Lung microvascular endothelial cell (primary cell): Measurements from ENCODE around the gene PRKCB. TPM values are rescaled to one million over a fixed set of nuclear protein-coding genes. Genes with fewer than 3 reads are reported as not detected.
"Not testable (repeated sequence)": the region's sequence is repeated elsewhere in the genome, so short reads cannot be mapped to it uniquely, and the experiment has no call there.

Experiments
- DNase-seq, 2 donors: peaks; one replicate each; pipeline versions ENCODE4 v3.0.0 to v3.0.0-alpha.2; 2010; ENCODE audit warnings: low read depth in 2 of 2
- total RNA-seq: library from RNA; depleted of rRNA; stranded (reverse); fragments of >200 nt; gene quantifications from 2 replicates; pipeline ENCODE4 v1.2.1, GENCODE V29; 2014

PRKCB gene
- total RNA-seq, 1 donor from 2014 or later: not detected

DNA sequence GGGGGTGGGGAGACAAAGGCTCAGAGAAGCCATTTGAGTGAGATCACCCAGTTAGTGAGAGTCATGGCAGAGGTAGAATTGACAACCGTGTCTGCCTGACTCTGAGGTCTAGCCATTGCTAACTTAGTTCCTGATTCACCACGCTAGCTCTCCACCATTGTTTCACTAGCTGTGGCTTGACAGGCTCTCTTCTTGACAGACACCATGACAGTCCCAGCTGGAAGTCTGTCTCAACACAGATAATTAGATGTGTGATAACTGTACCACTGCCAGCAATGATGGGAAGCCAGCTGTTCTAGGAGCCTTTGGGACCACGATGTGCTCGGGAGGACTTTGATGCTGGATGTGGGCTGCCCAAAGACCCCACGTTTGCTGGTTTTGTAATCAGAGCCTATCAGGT is 249.9 kb downstream of the PRKCB start:
- DNase-seq: no peak

DNA sequence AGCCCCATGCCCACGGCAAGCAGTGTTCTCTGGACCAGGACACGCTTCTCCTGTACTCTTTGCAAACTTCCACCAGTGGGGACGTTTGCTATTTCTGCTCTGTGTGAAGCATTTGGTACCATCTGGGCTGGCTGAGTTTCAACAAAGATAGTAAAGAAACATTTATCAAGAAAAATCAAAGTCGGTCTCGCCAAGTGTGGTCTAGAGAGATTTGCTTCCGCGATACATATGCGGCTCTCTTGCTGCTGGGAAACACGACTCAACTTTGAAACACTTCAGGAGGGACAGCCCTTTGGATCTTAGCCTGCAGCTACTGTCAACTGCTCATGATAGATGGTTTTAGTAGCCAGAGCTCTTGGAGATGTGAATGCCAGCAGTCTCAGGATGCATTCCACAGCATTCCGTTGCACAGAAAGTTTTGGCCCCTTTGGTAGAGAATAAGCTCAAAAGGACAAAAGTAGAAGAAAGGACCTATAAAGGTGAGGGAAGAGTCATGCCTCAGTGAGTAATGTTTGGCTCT is 252.2 kb downstream of the PRKCB start:
- DNase-seq: no peak

DNA sequence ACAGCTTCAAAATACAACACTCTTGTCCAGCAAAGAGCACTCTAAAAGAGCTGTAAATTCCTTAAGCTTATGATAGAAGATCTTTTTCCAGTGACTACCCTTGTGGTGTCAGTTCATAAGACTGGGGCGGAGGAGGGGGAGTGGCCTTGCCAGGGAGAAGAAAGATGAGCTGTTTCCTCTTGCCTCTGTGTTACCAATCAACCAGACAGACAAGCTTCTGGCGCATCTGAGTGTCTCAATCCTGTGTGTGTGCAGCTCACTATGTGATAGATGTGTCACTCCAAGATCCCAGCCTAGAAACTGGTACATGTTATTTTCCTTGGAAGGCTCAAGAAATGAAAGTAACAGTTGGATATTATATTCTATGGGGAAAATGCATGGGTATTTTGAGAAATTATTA is 253.0 kb downstream of the PRKCB start:
- no peak for DNase-seq

DNA sequence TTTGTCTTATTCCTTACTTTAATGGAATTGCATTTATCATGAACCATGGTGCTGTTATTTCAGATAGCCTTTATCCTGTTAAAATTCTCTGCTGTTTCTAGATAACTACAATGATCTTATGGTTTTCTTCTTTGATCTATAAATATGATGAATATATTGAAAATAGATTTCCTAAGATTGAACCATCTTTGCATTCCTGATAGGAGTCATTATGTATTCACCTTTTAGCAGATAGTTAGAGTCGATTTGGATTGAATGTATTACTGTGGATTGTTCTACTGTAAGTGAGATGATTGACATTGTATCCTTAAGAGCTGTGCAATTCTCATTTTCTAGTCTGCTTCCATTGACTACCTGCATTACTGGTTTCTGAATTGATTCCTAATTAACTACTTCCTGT is 255.3 kb downstream of the PRKCB start:
- no peak for DNase-seq

DNA sequence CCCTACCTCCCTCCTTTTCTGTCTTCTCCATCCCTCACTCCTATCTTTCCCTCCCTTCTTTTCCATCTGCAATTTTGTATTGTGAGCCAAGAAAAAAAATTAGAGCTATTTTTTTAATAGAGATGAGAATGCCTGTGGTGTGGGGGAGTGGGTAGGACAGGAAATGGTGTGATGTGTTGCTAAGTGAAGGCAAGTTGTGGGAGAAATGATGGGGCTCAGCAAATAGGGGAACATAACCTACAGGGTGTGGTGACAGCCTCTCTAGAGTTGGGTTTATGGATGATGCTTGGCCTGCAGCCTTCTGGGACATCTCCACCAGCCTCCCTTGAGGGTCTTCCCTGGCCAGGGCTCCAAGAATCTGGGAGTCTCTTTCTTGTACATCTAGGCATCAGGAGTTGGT is 257.3 kb downstream of the PRKCB start:
- DNase-seq: no peak

DNA sequence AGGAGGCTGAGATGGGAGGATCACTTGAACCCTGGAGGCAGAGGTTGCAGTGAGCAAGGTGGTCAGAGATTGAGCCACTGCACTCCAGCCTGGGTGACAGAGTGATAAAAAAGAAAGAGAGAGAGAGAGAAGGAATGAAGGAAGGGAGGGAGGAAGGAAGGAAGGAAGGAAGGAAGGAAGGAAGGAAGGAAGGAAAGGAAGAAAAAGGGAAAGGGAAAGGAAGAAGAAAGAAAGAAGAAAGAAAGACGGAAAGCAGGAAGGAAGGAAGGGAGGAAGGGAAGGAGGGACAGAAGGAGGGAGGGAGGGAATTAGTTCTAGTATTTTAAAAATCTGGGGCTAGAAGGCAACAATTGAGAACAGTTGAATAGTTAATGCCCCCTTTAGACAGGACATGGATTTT is 258.9 kb downstream of the PRKCB start:
- DNase-seq: no peak

DNA sequence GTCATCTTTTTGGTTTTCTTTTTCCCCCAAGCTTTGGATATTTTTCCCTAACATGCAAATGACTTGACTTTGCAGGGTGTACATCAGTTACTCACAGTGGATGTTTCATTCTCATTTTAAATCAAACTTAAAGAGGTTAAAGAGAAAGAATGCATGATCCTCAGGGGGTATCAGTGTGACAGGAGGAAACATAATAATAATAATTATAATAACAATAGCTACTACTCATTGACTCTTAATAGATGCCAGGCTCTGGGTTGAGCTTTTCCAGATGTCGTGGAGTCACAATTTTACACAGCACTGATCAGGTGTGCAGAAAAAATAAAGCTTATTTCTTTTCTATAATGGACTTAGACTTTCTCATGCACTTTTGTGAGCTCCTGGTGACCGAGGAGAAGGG is 263.1 kb downstream of the PRKCB start:
- DNase-seq: no peak

DNA sequence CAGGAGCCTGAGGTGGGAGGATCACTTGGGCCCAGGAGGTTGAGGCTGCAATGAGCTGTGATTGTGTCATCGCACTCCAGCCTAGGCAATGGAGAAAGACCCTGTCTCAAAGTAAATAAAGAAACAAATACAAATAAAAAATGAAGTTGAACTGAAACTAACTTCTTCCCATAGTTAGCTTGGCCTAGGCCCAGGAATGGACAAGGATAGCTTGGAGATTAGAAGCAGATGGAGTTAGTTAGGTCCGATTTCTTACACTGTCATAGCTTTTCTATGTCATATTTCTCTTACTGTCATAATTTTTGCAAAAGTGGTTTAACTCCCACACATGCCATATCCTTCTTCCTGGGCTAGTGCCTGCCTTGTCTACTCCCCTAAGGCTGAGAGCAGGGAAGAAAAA is 265.6 kb downstream of the PRKCB start:
- DNase-seq: no peak

DNA sequence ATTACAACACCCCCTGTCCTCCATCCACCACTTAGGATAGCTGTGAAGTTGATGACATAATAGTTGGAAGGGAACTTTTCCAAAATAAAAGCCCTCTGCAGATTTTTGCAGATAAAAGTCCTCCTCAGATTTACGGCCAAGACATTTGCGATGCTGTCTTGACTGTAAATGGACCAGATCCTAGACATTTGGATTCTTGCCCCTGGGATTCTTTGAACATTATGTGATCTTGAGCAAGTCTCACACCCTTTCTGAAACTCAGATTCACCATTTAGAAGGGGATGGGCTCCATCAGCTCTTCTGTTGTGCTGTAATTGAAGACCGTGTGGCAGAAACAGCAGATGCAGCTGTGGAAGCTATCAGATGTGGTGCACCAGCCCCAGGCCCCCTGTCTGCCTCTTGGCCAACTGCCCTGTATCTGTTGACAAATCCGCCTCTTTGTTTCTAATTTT is 266.5 kb downstream of the PRKCB start:
- no peak for DNase-seq

DNA sequence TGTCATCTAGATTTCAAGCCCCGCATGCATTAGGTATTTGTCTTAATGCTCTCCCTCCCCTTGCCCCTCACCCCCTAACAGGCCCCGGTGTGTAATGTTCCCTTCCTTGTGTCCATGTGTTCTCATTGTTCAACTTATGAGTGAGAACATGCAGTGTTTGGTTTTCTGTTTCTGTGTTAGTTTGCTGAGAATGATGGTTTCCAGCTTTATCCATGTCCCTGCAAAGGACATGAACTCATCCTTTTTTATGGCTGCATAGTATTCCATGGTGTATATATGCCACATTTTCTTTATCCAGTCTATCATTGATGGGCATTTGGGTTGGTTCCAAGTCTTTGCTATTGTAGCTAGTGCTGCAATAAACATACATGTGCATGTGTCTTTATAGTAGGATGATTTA is 269.7 kb downstream of the PRKCB start:
- DNase-seq: not testable (repeated sequence)

DNA sequence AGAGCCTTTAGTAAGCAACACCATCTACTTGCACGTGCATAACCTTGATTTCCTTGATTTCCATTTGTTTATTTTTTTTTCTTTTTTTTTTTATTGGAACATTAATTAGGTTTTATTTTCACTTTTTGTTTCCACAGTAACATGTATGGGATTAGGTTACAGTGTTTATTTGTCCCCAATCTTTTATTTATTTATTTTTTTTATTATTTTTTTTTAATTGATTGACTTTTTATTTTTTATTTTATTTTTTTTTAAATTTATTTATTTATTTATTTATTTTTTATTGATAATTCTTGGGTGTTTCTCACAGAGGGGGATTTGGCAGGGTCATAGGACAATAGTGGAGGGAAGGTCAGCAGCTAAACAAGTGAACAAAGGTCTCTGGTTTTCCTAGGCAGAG is 272.3 kb downstream of the PRKCB start:
- DNase-seq: not testable (repeated sequence)

DNA sequence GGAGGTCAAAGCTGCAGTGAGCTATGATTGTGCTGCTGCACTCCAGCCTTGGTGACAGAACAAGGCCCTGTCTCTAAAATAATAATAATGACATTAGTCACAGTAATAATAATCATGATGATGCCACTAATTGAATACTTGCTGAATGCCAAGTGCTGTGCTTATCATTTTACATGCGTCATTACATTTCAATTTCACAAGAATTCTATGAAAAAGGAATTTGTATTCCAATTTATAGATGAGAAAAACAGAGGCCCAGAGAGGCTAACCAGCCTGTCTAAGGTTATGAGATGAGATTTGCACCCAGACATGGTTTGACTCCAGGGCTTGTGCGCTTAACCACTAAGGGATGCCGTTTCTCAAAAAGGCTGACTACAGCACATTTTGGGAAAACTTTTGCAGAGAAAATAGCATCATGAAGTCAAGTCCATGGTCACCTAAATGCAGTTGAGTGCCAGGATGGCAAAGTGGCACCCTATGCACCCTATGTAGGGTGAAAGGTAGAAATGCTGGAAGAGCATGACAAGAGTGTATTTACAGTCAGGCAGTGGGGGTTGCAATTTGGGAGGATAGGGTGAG is 276.0 kb downstream of the PRKCB start:
- DNase-seq: no peak

DNA sequence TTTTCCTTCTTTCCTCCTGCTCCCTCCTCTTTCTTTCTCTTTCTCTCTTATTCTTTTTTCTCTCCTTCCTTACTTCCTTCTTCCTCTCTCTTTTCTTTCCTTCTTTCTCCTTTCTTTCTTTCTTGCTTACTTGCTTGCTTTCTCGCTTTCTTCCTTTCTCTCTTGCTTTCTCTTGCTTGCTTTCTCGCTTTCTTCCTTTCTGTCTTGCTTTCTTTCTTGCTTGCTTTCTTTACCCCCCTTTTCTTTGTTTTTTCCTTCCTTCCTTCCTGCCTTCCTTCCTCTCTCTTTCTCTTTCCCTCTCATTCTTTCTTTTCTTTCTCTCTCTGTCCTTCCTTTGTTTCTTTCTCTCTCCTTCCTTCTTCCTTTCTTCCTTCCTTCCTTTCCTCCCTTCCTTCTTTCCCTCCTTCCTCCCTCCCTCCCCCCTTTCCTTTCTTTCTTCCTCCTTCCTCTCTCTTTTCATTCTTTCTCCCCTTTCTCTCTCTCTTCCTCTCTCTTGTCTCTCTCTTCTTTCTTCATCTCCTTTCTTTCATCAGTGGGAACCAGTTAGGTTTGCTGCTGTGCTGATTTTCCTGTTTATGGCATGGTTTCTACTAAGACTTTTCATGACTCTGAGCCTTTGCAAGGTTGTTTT is 277.4 kb downstream of the PRKCB start:
- no peak for DNase-seq

DNA sequence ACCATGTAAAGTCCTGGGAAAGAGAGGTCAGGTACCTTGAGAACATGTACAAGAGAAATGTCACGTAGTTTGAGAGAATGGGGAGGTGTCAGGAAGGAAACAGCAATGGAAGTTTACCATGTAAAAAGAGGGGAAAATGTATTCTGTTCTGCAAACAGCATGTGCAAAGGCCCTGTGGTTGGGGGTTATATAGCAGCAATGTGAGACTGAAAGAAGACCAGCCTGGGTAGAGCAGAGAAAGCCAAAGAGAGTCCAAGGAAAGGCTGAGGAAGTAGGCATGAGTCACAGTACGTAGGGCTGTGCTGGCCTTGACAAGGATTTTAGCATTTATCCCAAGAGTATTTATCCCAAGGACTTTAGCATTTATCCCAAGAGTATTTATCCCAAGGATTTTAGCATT is 279.1 kb downstream of the PRKCB start:
- no peak for DNase-seq

DNA sequence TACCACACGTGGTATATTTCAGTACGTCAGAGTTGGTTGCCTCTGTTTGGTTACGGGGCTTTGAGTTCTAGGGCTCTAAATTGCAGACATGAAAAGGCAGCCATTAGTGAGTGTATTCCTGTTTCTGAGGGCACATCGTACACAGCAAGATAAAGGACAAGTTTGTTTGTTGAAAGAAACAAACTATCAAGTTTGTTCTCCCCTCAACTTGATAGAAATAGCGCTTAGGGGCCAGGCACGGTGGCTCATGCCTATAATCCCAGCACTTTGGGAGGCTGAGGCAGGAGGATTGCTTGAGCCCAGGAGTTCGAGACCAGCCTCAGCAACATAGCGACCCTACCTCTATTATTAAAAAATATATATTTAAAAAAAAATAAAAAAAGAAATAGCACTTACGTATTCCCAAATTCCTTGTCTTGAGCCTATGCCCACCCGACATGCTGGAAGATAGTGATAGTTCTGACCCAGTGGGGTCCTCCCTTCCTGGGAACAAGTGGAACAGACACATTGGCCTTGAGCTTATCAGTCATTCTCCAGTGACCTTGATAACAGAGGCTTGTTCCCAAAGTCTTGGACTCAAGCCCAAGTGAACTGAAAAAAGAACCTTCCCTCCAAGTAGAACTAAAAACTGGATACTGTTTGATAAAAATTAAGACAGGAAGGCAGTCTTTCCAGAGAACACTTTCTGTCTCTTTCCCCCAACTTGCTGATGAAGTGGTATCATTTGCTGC is 280.4 kb downstream of the PRKCB start:
- DNase-seq: no peak

DNA sequence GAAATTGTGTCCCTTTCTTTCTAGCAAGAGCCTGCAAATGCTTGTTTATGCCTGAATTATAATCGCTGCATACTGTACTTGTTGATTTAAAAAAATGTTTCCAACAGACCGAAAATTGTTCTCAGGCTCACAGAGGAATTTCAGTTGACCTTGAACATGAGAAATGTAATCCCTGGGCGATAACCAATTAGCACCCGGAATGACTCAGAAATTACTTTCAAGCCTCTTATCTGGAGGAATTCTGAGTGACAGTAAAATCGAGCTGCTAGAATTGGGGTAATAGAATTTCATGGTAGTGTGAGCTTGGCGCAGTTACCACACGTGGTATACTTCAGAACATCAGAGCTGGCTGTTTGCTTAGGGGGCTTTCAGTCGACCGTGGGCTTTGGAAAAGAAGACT is 281.2 kb downstream of the PRKCB start:
- no peak for DNase-seq

DNA sequence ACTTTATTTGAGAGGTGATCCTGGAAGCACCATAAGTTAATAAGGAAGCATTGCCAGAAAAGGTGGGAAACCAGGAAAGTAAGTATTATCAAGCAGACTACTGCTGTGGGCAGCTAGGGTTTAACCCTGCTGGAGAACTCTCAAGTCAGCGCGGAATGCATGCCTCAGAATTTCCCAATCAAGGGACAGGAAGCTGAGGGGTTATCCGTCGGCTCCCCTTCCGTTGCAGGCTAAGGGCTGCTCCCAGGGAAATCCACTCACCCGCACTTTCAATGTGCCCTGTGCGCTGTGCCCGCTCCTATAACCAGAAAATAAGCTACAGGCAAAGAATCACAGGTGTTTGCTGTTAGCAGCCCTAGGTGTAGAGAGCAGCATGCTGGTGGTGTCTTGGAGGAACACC is 281.9 kb downstream of the PRKCB start:
- DNase-seq: no peak

DNA sequence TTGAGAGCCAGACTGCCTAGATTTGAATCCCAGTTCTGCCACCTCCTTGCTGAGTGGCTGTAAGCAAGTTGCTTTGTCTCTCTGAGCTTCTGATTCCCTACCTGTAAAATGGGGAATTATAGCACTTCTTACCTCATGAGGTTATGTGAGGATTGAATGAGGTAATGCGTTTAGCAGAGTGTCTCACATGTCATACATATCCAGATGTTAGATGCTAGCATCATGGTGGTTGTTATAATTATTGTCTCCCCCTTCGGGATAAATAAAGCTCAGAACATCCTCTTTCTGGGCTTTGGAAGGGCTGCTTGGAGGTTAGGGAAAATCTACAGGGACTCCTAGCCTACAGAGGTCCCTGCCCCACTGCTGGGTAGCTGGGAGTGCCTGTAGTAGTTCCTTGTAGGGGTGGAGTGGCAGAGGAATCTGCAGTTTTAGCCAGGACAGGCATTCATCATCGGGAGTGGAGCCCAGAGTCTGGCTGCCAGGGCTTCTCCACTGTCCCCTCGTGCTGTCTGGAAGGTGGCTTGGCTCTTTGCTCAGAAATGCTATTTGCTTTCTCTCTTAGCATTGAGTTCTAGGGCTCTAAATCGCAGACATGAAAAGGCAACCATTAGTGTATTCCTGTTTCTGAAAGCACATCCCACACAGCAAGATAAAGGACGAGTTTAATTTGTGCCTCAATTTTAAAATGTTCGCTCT is 282.5 kb downstream of the PRKCB start:
- no peak for DNase-seq

DNA sequence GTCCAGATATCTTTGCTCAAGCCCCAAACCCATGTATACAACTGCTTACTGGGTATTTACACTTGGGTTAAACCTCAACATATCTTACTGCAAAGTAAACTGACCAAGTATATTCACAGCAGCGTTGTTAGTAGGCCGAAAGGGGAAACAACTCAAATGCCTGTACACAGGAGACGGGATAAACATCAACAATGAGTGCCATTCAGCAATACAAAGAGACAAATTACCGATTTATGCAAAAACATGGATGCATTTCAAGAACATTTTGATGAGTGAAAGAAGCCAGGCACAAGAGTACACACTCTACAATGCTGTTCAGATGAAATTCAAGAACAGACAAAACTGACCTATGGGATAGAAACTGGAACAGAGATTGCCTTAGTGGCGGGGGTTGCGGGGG is 284.0 kb downstream of the PRKCB start:
- DNase-seq: no peak

DNA sequence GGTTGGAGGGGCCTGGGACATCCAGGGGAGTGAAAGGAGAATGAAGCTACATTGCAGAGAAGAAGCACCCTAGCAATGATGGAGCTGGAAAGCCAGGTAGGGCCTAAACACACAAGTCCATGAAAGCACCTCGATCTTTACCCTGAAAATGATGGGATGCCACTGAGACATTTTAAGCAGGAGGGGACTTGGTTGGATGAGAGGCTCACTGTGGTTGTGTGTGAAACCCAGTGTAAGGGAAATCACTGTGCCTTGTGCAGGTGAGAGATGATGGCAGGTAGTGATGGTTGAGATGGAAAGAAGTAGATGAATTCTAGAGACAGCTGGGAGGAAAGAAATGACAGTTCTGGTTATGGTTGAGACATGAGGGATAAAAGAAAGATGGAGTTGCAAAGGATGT is 287.5 kb downstream of the PRKCB start:
- no peak for DNase-seq

DNA sequence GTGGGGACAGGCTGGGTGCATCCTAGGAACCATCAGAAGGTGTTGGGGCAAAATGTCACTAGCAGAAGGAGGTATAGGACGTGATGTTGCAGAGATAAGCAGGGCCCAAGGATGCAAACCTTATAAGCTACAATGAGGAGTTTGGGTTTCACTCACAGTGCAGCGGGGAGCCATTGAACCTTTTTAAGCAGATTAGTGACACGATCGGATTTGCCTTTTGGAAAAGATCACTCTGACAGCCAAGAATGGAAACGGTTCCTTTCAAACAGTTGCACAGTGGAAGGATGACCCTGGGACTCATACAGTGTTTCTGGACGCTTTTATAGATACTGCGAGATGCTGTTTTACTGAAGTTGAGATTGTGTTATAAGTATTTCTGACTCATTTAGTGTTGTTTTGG is 288.5 kb downstream of the PRKCB start:
- DNase-seq: no peak

DNA sequence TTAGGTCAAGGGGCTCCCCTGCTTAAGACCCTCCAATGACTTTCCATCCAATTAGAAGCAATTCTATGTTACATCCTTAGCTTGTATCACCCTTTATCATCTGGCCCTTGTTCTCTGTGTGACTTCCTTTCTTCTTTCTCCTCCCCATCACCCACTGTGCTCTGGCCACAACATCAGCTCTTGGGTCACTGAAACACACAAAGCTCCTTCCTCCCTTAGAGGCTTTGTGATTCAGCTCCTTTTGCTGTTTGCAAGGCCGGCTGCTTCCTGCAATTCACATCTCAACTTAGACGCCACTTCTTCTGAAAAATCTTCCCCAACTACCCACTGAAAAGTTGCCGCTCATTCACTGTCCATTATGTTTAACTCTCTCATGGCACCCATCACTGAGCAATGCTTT is 289.4 kb downstream of the PRKCB start:
- DNase-seq: no peak
